NCI-H460 (cell line): ENCODE data around the gene TANC2. TPM values are rescaled to one million over a fixed set of nuclear protein-coding genes. Genes with fewer than 3 reads are reported as not detected.

Experiments
- DNase-seq: peaks from one replicate; pipeline ENCODE4 v3.0.0-alpha.2; 2016; ENCODE audit warnings: low read depth; ENCODE audit errors: extremely low read depth
- polyA plus RNA-seq: library from polyadenylated mRNA; depleted of rRNA; stranded (reverse); fragments of >200 nt; gene quantifications from 2 replicates; pipeline ENCODE4 v1.2.3, GENCODE V29; 2014; cell fraction: nucleus; rRNA removed
- total RNA-seq: library from RNA; depleted of rRNA; stranded (reverse); fragments of >200 nt; shearing (Covaris generic); gene quantifications from 2 replicates; pipeline ENCODE4 v1.2.3, GENCODE V29; 2014; rRNA removed

TANC2 gene
- 7.0 and 8.2 TPM in 2 replicates for total RNA-seq
- polyA plus RNA-seq, result 0.19 and 0.68 TPM in 2 replicates

DNA sequence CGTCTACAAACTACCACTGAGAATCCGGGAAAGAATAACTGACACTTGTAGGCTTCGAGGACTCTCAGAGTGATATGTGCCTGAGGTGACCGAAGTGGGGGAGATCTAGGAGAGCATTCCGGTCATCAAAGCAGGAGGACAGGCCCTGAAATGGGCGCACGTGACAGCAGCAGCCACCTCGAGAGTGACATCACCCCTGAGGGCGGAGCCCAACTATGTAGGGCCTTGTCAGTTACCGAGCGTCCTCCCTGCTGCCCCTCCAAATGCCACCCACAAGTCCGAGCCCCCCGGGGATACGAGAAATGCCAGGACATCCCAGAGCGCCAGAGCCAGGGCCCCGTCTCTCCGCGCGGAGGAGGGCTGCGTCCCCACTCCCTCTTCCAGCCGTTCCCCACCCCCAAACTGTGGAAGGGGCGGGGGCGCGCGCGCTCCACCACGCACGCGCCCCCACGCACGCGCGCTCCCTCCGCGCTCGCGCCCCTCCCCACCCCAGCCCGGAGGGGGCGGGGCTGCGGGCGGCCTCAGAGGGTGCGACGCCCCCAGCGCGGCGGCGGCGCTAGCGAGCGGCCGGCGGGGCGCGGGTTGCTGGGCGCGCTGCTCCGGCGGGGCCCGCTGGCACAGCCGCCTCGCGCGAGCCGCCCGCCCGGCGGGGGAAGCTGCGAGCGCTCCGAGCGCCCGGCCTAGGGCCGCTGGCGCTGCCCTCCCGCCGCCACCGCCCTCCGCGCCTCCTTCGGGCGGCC lies at the start of gene TANC2:
Gene TANC2, plus strand, starts transcription at position 550 of the 740 bp plus-strand sequence. CDS start 43,325 bp downstream, outside the sequence.
- peak; percentile 48 for DNase-seq

DNA sequence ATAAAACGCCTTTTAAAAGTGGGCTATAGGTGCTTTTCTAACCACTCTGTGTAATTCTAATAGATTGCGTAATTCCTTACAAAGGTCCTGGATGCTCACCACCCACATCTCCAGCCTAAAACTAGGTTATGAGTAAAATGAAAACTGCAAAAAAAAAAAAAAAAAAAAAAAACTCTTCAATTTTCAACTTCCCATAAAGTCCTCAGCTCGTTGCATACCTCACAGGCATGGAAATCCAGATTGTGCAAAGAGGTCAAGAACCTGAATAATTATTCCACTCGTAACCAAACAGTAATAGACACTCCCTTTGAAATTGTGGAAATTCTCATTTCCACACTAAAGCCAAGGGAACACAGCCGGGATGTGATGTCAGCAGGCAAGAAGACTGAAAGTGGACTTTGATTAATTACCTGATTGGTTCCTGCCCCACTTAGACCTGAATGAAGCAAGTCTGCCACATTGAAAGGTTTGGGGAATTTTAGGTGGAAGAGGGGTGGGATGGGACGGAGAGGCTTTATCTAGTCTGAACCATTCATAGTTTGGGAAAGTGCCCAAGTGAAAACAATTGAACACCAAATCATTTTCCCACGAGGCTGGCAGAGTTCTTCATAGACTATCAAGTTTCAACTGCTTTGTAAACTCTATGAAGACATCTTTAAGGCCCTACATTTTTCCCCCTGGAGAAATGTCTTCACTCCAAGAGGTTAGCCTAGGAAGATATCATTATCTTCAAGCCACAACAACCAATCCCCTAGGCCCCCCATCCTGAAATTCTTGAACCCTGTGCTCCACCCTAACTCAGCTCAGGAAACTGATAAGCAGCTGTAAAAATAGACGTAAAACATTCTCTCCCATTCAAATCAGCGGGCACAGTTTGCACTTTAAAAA lies 49.1 kb upstream of the TANC2 start:
- no peak for DNase-seq

DNA sequence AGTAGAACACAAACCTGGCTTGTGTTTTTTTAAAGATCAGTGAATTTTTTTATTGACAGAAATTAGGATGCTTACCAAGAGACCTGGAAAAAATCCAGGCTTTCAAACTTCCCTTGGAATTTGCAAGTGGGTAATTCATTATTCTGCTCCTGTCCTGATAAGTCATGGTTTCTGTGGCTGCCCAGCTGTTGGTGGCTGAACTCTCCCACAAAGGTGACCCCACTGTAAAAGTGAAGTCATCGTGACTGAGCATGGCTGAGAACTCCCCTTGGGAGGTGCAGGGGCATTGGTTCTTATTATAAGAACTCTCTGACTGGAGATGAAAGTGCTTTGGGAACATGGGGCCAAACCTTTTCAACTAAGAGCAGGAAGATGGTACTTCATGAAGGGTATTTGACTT lies 46.6 kb upstream of the TANC2 start:
- DNase-seq, result no peak

DNA sequence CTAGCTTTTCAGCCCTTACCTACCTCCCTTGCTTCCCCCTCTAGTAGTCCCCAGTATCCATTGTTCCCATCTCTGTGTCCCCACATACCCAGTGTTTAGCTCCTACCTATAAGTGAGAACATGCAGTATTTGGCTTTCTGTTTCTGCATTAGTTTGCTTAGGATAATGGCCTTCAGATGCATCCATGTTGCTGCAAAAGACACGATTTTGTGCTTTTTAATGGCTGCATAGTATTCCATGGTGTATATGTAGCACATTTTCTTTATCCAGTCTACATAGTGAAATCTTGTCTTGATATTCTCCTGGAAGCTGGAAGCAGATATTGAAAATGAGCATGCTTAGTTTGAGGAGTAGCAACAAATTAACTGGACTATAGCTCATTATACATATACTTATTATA lies 45.7 kb upstream of the TANC2 start:
- no peak for DNase-seq

DNA sequence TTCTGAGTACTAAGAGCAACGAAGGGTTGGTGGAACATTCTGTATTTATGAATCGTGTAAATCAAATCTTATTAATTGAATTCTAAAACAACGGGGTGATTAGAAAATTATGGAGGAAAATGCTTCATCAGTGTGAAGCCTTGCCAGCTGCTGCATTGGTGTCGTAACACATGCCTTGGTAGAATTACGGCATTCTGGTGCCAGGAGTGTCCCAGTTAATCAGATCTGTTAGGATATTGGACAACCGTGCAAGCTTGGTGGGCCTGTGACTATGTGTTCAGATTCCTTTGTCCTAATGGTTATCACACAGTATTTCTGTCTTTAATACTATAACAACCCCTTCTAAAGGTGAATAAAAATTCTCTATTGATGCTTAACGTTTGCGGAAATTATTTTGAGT lies 44.2 kb upstream of the TANC2 start:
- DNase-seq, result no peak

DNA sequence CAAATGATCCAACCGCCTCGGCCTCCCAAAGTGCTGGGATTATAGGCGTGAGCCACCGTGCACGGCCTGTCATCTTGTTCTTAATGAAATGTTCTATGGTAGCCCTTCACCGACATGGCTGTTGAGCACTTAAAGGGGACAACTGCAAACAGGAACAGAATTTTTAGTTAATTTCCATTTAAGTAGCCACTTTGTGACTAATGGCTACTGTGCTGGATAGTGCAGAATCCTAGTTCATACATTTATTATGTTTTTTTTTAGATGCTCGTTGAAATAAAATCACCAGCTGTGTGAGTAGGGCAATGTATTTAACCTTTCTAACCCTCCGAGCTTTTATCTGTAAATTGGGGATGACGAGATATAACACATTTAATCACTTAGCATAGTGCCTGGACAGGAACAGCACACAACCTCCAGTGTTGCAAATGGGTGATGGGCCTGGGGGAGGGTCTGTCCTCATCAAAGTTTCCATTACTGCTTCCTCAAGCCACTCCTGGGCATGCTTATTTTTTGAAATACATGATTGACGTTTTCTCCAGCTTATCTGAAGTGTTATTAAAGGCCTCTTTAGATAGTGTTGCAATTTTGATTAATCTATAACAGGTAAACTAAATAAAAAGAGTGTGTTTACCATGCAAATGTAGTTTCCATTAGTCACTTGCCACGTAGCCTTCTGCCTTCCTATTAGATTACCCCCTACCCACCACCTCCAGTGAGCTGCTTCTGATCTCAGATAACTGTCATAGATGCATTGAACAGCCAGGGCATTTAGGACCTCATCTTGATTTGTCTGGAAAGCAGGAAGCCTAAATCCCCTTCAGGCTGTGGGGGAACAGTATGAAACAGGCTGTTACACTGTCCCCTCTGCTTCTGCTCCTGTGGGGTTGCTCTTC lies 42.5 kb upstream of the TANC2 start:
- no peak for DNase-seq

DNA sequence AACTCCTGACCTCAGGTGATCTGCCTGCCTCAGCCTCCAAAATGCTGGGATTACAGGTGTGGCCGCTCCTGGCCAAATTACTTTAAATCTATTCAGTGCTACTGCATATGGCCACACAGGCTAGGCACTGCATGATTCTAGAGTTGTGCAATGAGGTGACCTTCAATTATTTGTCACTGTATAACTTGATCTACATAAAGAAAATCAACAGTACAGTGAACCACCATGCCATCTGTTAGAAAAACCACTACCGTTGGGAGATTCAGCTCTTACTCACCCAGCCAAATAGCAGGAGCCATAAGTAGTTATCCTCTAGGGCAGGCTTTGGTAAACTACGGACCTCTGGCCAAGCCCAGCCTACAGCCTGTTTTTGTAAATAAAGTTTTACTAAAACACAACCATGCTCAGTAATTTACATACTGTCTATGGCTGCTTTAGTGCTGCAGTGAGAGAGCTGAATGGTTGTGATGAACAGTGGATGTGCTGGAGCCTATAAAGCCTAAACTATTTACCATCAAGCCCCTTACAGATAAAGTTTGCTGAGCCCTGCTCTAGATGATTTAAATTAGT lies 40.7 kb upstream of the TANC2 start:
- DNase-seq, result no peak

DNA sequence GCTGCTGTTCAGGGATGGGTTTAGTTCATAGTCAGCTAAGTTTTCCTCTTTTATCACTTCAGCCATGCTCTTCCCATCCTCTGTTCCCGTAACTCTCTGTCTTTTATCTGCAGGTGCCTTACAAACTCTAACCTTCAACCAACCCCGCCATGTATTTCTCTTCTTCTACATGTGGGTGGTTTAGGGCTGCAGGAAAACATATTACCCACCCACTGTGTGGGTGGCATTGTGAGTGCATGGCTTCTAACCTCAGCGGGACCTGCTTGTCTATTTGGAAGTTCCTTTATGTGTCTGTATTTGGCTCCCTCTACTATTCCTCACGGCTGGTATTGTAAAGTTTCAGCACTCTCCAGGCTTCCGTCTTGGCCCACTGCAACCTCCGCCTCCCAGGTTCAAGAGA lies 39.0 kb upstream of the TANC2 start:
- DNase-seq, result no peak

DNA sequence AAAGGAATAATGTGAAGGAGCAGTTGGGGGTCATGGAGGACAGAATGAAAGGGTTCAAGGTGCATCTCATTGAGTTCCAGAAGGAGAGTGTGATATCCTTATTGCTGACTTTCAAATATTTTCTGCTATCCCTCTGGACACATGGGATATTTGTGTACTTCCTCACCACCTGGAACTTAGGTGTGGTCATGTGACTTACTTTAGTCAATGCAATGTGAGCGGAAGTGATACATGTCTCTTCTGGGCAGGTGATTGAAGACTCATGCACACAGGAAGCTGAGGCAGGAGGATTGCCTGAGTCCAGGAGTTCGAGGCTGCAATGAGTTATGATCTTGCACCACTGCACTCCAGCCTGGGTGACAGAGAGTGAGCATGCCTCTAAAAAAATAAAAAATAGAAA lies 36.7 kb upstream of the TANC2 start:
- DNase-seq, result no peak

DNA sequence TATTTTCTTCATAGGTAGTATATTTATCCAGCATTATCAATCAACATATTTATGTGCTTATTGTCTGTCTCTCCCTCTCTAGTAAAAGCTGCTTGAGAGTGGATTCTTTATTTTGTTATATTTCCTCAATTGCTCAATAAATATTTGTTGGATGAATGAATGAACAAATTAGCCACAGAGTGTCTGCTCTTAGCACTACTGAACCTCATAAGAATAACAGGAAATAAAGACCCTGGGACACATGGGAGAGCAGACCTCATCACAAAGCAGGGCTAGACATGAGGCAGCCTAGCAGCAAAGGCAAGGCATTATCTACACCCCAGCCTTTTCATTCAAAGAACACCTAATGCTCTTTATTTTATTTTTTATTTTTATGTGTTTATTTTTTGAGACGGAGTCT lies 34.9 kb upstream of the TANC2 start:
- no peak for DNase-seq

DNA sequence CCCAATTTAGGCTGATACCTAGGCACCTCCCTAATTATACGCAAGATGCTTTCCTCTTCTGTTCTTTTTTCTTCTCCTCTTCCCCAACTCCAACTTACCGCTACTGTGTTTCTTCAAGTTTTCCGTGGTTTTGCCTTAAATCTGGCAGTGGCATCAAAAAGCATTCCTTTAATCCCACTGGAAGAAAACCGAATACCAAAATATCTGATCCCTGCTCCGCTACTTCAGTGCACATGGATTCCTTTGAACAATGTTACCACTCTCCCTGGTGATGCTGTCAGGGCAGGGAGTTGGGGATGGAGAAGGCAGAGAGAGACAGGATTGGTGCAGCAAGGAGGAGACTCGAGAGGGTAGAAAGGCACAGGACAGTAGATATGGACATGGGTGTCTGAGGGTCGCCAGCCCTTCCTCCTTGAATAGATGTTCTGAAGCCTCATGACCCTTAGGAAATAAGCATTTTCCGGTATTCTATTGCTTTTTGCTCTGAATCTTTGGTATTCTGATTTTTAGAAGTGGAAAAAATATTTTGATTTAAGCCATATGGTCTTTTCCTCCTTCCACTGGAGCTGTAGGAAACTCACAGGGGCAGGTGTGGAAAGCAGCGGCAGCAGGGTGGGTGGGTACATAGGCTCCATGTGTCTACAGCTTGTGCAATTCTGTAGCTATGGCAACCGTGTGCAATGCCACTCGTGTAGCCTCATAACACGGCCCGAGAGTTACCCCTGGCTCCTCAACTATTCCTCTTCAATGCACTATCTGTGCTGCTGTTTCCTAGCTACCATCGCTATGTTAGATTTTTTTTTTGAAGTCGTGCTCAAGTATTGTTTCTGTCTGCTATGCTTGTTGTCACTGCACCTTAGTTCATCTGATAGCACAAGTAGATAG lies 32.3 kb upstream of the TANC2 start:
- DNase-seq, result no peak

DNA sequence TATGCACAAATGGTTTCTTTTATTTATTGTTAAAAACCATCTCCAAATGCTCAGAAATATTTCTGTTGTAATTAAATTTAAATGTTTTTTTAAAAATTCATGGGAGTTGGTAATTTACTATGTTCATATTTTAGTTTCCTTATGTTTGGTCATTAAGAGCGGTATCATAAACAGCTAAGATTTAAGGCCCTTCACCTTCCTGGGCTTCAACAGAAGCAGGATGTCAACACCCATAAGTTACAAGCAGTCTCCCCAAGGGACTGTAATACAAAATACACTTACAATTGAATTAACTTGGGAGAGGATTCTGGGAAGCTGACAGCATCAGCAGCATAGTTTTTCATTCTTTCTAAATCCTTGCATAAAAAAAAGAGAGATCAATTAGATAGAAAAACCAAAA lies 30.9 kb upstream of the TANC2 start:
- DNase-seq, result no peak

DNA sequence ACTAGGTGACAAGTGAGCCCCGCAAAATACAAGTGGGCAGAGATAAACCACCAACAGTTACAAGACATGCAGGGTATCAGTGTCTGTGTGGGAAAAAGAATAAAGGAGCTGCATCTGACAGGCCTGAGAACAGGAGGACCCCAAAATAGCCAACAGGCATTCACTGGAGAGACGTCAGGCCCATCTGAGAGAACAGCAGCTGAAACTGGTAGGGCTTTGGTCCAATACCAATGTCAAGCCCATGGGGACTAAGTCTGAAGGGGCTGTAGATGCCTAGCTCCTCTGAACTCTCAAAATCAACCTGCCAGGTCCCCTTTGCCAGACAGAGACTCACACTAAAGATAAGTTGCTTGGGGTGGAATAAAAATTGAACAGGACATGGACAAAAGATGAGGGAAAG lies 30.5 kb upstream of the TANC2 start:
- no peak for DNase-seq

DNA sequence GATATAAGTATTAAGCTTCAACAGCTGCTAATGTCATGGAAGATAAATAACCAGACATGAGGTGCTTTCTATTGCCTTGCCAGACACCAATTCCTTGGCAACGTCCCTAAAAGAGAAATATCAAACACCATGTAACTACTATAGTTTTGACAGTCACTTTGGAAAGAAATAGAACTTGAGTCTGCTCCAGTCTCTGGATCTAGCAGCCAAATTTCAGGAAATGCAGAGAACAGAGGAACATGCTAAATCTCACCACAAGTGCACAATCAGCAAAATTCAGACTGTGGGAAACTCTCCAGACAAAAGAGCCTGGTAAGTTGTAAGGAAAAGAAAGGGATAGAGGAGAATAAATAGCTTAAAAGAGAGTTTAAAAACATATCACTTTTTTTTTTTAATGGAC lies 28.4 kb upstream of the TANC2 start:
- no peak for DNase-seq

DNA sequence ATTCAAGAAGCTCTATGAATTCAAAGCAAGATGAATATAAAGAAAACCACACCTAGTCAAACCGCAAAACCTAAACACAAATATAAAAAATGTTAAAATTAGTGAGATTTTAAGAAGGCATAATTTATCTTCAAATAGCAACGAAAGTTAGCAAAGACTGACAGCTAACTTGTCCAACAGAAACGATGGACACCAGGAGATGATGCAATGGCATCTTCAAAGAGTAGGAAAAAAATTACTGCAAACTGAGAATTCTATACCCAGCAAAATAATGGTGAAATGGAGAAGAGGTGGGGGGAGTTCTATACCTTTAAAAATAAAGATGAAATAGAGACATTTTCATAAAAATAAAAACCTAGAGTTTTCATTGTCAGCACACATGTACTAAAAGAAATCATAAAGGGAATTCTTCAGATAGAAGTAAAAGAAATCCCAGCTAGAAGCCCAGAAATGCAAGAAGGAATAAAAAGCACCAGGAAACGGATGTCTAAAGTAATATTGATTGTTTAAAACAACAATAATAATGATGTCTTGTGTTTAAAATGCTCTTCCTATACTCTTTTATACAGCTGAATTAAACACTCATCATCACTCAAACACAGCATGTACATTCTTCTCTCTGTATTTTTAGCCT lies 24.6 kb upstream of the TANC2 start:
- DNase-seq, result no peak

DNA sequence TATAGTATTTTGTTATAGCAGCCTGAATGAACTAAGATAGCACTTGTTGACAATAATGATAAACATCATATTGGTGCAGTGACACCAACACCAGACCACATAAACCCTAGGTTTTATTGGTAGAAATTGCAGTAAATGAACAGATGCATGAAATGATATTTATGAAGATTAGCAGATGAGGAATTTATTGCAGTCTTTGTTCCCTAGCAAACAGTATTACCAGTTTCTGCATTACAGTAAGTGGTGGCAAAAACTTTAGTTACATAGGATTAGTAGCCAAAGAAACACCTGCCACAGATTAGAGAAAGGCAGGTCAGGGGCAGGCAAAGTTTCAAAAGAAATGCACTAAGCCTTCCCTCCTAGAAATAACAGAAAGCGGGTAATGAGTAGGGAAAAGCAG lies 17.7 kb upstream of the TANC2 start:
- no peak for DNase-seq

DNA sequence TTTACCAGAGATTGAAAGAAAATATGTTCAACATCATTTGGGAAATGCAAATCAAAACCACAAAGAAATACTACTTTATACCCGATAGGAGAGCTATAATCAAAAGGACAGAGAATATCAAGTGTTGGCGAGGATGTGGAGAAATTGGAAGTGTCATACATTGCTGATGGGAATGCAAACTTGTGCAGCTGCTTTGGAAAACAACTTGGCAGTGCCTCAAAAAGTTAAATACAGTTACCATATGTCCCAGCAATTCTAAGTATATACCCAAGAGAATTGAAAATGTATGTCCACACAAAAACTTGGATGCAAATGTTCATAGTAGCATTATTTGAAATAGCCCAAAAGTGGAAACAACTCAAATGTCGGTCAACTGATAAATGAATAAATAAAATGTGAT lies 17.0 kb upstream of the TANC2 start:
- DNase-seq, result no peak

DNA sequence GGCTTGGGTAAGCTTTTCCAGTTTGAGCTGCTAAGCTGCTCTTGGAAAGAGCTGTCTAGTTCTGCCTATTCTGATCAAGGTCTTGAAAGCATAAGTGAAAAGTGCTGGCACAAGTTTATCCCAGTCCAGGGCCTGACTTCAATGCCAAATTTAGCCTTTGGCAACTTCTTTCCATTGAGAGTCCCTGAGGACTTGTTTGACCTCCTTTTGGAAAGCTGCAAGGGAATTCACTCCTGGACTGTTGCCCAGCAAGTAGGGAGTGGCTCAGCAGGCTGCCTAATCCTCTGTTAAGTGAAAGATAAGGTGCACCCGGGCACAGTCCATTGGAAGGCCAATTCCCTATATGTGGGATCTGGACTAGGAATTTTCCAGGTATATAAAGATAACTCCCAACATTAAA lies 16.0 kb upstream of the TANC2 start:
- no peak for DNase-seq

DNA sequence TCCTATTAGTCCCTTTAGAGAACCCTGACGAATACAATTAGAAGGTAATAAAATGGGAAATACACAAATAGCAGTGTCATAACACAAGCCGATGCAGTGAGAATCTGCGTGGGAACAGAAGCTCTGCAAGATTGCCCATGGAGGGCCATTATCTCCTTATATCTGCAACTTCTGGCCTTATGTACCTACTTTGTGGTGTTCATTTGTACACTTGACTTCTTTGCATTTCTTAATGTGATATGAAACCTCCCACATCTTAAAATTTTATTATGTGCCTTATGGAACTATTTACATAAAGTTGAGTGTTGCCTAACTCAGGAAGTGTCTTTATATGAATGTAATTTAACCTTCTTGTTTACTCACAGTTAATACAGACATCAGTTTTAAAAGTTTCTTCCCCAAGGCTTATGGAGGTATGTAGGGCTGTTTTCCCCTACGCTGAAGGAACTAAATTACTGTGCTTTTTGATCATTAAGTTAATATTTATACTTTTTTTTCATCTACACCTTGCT lies 10.1 kb upstream of the TANC2 start:
- no peak for DNase-seq
